ENCODE data around the gene C13orf46. TPM values are rescaled to one million over a fixed set of nuclear protein-coding genes. Genes with fewer than 3 reads are reported as not detected.

The C13orf46 gene
- total and polyA plus RNA-seq, 2 of the 8 experiments (the other 6 are each of a cell fraction or from before 2014, with no cell fraction given): 0.23 to 0.28 TPM

DNA sequence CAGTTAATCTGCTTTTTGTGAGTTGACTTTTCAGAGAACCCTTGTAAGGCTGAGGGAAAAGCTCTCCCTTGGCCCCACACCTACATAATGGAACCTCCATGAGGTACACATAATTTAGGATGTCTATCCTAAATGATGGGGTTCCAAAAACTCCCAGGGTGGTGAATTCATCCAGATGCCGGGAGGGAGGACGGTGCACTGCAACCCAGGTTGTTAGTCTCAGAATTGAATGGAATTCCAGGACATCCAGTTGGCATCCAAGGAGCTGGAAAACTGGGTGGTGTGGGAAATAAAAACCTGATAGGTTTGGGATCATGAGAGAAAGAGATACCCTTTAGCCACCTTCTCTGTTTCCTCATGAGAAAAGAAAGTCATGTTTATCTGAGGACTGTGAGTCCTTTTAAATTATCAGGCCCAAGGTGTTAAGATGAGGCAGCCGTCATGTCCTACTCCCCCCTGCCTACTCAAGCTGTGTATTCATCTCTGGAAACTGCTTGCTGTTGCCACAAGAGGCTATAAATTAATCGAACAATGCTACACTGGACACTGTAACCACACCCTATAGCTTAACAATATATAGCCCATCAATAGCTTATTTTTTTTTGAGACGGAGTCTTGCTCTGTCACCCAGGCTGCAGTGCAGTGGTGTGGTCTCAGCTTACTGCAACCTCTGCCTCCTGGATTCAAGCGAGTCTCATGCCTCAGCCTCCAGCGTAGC lies 49.5 kb downstream of the C13orf46 start:
- Histone ChIP-seq H3K56ac (replicated peaks; ENCODE audit: insufficient read length, low read depth, low read length) (no peak overlapping the region), H3K79me1 (ENCODE audit: low read depth, low read length) (no peaks in the 10 kb centered on the region), H2BK15ac (ENCODE audit: low read length) (no peak overlapping the region), H3K27ac (ENCODE audit: low read depth, low read length) (no peak overlapping the region), H2BK20ac (ENCODE audit: low read length) (no peak overlapping the region), H2BK5ac (ENCODE audit: low read depth, low read length) (no peak overlapping the region), H3K9ac (replicated peaks in 1 of 4; ENCODE audit: extremely low read depth in 1 of 4, low read depth in 3 of 4, low read length in 3 of 4) (no peak overlapping the region), H4K8ac (ENCODE audit: extremely low read depth, insufficient read depth, low read length) (no peak overlapping the region), H4K20me1 (replicated peaks in 1 of 2; ENCODE audit: control insufficient read depth in 1 of 2, insufficient read depth in 2 of 2, low read length in 2 of 2) (no peaks in the 10 kb centered on the region), H3K4me2 (ENCODE audit: insufficient read depth in 1 of 2, low read depth in 2 of 2, low read length in 2 of 2) (no peak overlapping the region), H3K36me3 (ENCODE audit: control insufficient read depth in 2 of 4, insufficient read depth in 4 of 4, low read length in 3 of 4) (no peaks in the 10 kb centered on the region), H2AK5ac (ENCODE audit: low read depth, low read length) (no peak overlapping the region), H2AFZ (ENCODE audit: low read length) (no peak overlapping the region), H3K18ac (ENCODE audit: extremely low read depth, low read length) (no peak overlapping the region), H2BK12ac (ENCODE audit: low read depth, low read length) (no peak overlapping the region), H3K79me2 (ENCODE audit: control insufficient read depth in 1 of 2, insufficient read depth in 2 of 2, low read length in 2 of 2) (no peaks in the 10 kb centered on the region), H4K5ac (ENCODE audit: insufficient read length, low read depth, low read length) (no peak overlapping the region), H3K23ac (ENCODE audit: insufficient read length) (no peak overlapping the region), H3K9me3 (ENCODE audit: insufficient read depth in 2 of 2, low read depth in 1 of 2, low read length in 1 of 2) (peaks cover 6% of the 10 kb centered on the region in 2 experiments; a peak in 2 of 4 replicates), H3K4ac (replicated peaks; ENCODE audit: insufficient read length, low read depth, low read length) (no peak overlapping the region), H3K23me2 (ENCODE audit: low read depth, low read length) (no peaks in the 10 kb centered on the region), H3K14ac (ENCODE audit: insufficient read length) (no peak overlapping the region), H3K27me3 (replicated peaks in 1 of 4; ENCODE audit: control insufficient read depth in 3 of 4, extremely low read depth in 1 of 4, insufficient read depth in 3 of 4, low read length in 3 of 4) (no peaks in the 10 kb centered on the region), H2BK120ac (replicated peaks; ENCODE audit: low read depth, low read length) (no peak overlapping the region), H4K91ac (replicated peaks; ENCODE audit: insufficient read length, low read length) (no peak overlapping the region), H3K4me1 (replicated peaks in 1 of 4; ENCODE audit: control insufficient read depth in 3 of 4, insufficient read depth in 4 of 4, low read length in 3 of 4) (no peaks in the 10 kb centered on the region), H3K4me3 (ENCODE audit: extremely low read depth in 1 of 4, insufficient read depth in 2 of 4, low read depth in 3 of 4, low read length in 4 of 4) (no peak overlapping the region)
- no peak for DNase-seq (ENCODE audit: low read depth in 1 of 2, low spot score in 2 of 2)
- TF ChIP-seq RAD21 (IDR thresholded peaks at IDR 0.05 in 1 of 2, conservative IDR thresholded peaks at IDR 0.05 in 1 of 2; ENCODE audit: low read depth in 2 of 2, low read length in 2 of 2) (no peak), BRCA1 (IDR thresholded peaks at IDR 0.05; ENCODE audit: low read depth, low read length) (no peak), POU5F1 (IDR thresholded peaks at IDR 0.05; ENCODE audit: low read depth, low read length) (no peak), SRF (IDR thresholded peaks at IDR 0.05; ENCODE audit: low read depth, low read length) (no peak), SIN3A (conservative IDR thresholded peaks at IDR 0.05 in 1 of 2, IDR thresholded peaks at IDR 0.05 in 1 of 2; ENCODE audit: low read depth in 1 of 2, low read length in 2 of 2) (no peak), CEBPB (IDR thresholded peaks at IDR 0.05; ENCODE audit: low read depth, low read length) (no peak), PHF8 (conservative IDR thresholded peaks at IDR 0.05; ENCODE audit: low read depth, low read length) (no peak)
- TF ChIP-seq, protein P1, sequence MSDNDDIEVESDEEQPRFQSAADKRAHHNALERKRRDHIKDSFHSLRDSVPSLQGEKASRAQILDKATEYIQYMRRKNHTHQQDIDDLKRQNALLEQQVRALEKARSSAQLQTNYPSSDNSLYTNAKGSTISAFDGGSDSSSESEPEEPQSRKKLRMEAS (IDR thresholded peaks at IDR 0.05): no peak
- TF ChIP-seq, protein P2, sequence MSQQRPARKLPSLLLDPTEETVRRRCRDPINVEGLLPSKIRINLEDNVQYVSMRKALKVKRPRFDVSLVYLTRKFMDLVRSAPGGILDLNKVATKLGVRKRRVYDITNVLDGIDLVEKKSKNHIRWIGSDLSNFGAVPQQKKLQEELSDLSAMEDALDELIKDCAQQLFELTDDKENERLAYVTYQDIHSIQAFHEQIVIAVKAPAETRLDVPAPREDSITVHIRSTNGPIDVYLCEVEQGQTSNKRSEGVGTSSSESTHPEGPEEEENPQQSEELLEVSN (IDR thresholded peaks at IDR 0.05): no peak
- 91% methylated on average over 7 of the region's 7 CpGs; no CpG with 5 or more reads in 1 of the 2 experiments for WGBS, 2 experiments (ENCODE audit: extremely low coverage in 1 of 2, insufficient coverage in 1 of 2, insufficient read length in 1 of 2, insufficient replicate concordance in 2 of 2, low coverage in 1 of 2, low lambda C conversion rate in 2 of 2, missing lambda C conversion rate in 1 of 2)
- ChIA-PET CTCF (ENCODE audit: partially characterized antibody) (interaction anchor here (0.6 to 2.0 kb wide), 6 partner anchors 9 to 122 kb away, joined by 3 to 4 read pairs (median 4); no protein-coding TSS in a partner anchor), POLR2A (ENCODE audit: partially characterized antibody) (no interaction called here)
- FAIRE-seq: no peak

Data from H1 (cell line).